Naive thymus-derived CD8-positive, alpha-beta T cell (primary cell): ENCODE results near the gene CBX2. TPM values are rescaled to one million over a fixed set of nuclear protein-coding genes. Genes with fewer than 3 reads are reported as not detected.

ENCODE experiments used
- ATAC-seq, 2 donors: fragments of 150-1000 bp; cut with Tn5 transposase in 1 of 2; sonication (Bioruptor Pico), chemical (Tn5 transposase) in 1 of 2; 1 replicate in 1 of 2; 2 replicates in 1 of 2; pipeline ENCODE4 v1.10.0; 2021; ENCODE audit warnings: mild to moderate bottlenecking in 2 of 2, moderate library complexity in 2 of 2
- POLR2A ChIA-PET: fragments of 350-600 bp; sonication (Branson Sonifier 250); formaldehyde crosslinking; loops from one replicate; lab custom pipeline; 2021; ENCODE audit warnings: antibody characterized with exemption; lab: Charles Lee
- DNase-seq, 10 donors: peaks; one replicate each; pipeline versions ENCODE4 v3.0.0 to v3.0.0-alpha.2; 2020 to 2022
- H3K27ac Mint-ChIP-seq, 10 donors: one replicate each; pipeline ENCODE4 v1.8.0; 2020 to 2022; ENCODE audit warnings: mild to moderate bottlenecking in 10 of 10, mixed read lengths in 10 of 10, moderate library complexity in 4 of 10, inconsistent platforms in 1 of 10
- H3K27me3 Mint-ChIP-seq, 5 donors: one replicate each; pipeline ENCODE4 v1.8.0; 2021 to 2022; ENCODE audit warnings: mixed read lengths in 5 of 5
- H3K36me3 Mint-ChIP-seq, 3 donors: one replicate each; pipeline ENCODE4 v1.8.0; 2020 to 2022; ENCODE audit warnings: mixed read lengths in 3 of 3, mild to moderate bottlenecking in 2 of 3, inconsistent platforms in 1 of 3
- H3K4me1 Mint-ChIP-seq, 4 donors: one replicate each; pipeline ENCODE4 v1.8.0; 2021 to 2022; ENCODE audit warnings: mixed read lengths in 4 of 4
- H3K4me3 Mint-ChIP-seq, 10 donors: one replicate each; pipeline ENCODE4 v1.8.0; 2020 to 2022; ENCODE audit warnings: mild to moderate bottlenecking in 10 of 10, mixed read lengths in 10 of 10, moderate library complexity in 6 of 10, inconsistent platforms in 1 of 10
- H3K9me3 Mint-ChIP-seq, 9 donors: one replicate each; pipeline ENCODE4 v1.8.0; 2020 to 2022; ENCODE audit warnings: mixed read lengths in 9 of 9, mild to moderate bottlenecking in 3 of 9, inconsistent platforms in 1 of 9, moderate library complexity in 1 of 9
- polyA plus RNA-seq, 3 donors: library from polyadenylated mRNA; unstranded; fragments of 300-500 nt; fragmentation: Illumina TruSeq; gene quantifications; one replicate each; pipeline ENCODE4 v1.2.3, GENCODE V29; 2021
- total RNA-seq, 8 experiments: library from RNA in 2 of 8; stranded (reverse) in 2 of 8; gene quantifications; one replicate each; pipeline ENCODE4 v1.2.3 and lab custom pipeline; 2021 to 2026

The CBX2 gene
- total and polyA plus RNA-seq, 5 experiments from 2014 or later: 0.16 to 1.6 (median 0.60) TPM

DNA sequence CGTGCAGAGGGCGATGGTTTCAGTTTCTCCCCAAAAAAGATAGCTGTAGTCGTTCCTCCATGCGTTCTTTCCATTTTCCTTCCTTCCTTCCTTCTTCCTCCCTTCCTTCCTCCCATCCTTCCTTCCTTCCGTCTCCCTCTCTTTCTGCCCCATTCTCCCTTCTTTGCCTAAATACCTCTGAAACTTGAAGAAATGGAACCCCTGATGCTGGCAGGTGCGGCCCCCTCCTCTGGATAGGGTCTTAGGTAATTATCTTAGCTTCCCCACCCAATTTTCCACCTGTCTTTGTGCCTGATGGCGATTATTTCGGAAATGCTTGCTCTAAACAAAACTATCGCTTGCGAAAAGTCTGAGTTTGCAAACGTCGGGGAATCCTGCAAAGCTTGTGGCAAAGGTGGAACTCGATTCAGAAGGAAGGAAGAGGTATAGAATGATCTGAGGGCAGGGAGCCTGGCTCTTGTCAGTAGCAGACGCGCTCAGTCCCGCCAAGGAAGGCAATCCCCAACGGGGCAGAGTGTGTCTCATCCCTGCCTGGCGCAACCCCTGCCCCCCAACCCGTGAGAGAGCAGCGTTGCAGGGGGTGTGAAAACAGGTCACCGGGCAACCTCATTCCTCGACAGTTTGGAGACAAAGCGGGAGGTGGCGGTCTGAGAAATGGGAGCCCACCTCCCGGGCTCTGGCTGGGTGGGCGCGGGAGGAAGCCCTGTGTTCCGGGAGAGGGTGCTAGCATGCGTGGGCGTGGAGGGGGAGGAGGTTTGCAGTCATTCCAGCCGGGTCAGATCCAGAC lies 21.8 kb downstream of the CBX2 start:
- Mint-ChIP-seq H3K4me1 (peaks cover 16 to 52% (median 48%) of the 10 kb centered on the region in 4 donors), H3K27me3 (peaks cover 27 to 56% (median 31%) of the 10 kb centered on the region in 5 donors), H3K36me3 (peaks cover 0 to 11% (median 2%) of the 10 kb centered on the region in 3 donors), H3K27ac (peak overlapping the region in 7 of 10 donors; percentile 17 to 93 (median 51)), H3K4me3 (peak overlapping the region; percentile 29 to 87 (median 60)), H3K9me3 (peaks cover 0 to 9% (median 0%) of the 10 kb centered on the region in 9 donors)
- POLR2A ChIA-PET: interaction anchor here (0.5 to 7.0 kb wide), 4 partner anchors 11 to 1010 kb away, joined by 3 to 152 read pairs (median 43); partner anchors contain the start of gene CBX4
- DNase-seq: no peak
- no peak for ATAC-seq

DNA sequence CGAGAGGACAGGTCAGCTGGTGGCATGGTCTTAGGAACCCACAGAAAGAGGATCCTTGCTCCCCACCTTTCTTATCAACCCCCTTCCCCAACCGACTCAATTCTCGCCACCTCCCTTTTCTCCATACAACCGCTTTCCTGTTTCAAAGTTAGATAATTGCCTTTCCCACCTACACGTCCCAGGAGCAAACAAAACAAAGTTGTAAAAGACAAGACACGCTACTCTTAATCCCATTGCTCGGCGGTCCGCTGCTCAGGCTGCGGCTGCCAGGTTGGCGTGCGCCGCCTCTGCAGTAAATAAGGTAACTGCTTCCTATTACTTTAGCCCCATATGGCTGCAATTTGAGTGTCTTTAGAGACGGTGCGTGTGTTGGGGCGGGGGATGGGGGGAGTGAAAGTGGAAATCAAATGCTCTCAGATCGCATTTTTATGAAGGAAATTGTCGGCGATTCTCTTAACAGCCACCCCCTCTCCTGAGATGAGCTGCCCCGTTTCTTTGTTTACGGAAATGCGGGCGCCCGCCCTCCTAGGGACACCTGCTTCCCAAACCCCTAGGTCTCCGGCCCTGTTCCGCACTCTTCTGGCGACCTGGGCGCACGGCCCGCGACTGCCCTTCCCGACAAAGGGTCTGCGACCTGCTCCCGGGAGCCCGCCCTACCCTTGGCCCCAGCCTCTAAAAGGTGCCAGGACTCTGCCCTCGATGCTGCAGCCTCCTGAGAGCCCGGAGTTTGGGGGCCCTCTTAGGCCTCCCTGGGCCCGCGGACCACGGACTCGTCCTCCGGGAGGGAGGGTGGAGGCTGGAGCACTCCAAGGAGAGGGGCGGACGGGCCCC lies 22.6 kb downstream of the CBX2 start:
- DNase-seq (peak in 3 of 10 donors; percentile 26 to 50 (median 40)), ATAC-seq (no peak)
- Mint-ChIP-seq H3K27me3 (peaks cover 35 to 64% (median 39%) of the 10 kb centered on the region in 5 donors), H3K27ac (peak overlapping the region in 8 of 10 donors; percentile 11 to 93 (median 58)), H3K9me3 (peaks cover 0 to 9% (median 0%) of the 10 kb centered on the region in 9 donors), H3K4me1 (peaks cover 24 to 59% (median 56%) of the 10 kb centered on the region in 4 donors), H3K4me3 (peak overlapping the region; percentile 29 to 90 (median 70)), H3K36me3 (peaks cover 0 to 10% (median 2%) of the 10 kb centered on the region in 3 donors)
- POLR2A ChIA-PET: interaction anchor here (2.0 to 7.0 kb wide), 3 partner anchors 10 to 38 kb away, joined by 8 to 152 read pairs (median 83); partner anchors contain the start of gene CBX4

DNA sequence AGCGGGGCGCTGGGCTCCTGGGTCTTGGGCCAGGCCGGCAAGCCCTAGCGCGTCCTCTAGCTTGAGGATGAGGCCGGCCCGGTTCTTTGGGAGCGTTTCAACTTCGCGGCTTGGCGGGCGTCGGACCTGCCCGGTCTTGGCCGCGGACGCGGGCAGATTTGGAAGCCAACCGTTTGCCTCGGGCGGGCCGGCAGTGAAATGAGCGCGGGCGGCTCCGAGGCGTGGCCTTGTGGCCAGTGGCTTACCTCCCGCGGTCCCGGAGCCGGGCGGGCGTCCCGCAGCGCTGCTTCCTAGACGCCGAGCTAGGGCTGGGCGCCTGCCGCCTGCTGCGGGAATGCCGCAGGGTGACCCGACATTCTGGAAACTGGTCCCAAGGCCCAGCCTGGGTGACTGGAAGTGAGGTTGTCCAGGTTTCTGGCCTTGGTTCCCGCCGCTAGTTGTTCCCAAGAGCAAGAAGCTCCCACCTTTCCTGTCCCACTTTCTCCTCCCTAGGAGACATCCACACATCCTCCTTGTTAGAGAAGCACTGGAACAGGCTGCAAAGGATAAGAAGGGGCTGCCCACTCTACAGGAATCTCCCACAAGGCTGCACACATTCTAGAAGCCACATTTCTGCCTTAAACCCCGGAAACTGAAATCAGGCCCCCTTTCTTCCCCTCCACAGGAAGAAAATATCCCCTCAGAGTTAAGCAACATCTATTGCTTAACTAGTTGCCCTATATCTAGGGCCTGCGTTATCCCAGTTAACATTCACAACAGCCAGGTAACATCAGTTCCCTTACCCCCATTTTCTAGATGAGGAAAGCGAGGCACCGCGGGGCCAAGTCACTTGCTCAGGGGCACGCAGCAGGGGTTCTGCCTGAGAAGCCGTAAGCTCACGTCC lies 23.4 kb downstream of the CBX2 start:
- no peak for ATAC-seq
- Mint-ChIP-seq H3K4me3 (peak overlapping the region in 4 of 10 donors; percentile 4 to 57 (median 28)), H3K27me3 (peaks cover 40 to 73% (median 44%) of the 10 kb centered on the region in 5 donors), H3K27ac (peak overlapping the region in 2 of 10 donors; percentile 74 to 79), H3K9me3 (peaks cover 0 to 9% (median 0%) of the 10 kb centered on the region in 9 donors), H3K36me3 (peaks cover 0 to 8% (median 2%) of the 10 kb centered on the region in 3 donors), H3K4me1 (peaks cover 25 to 55% (median 50%) of the 10 kb centered on the region in 4 donors)
- no peak for DNase-seq
- POLR2A ChIA-PET: interaction anchor here (0.7 to 7.0 kb wide), 4 partner anchors 9 to 1626 kb away, joined by 3 to 152 read pairs (median 46); partner anchors contain the start of gene CBX4

DNA sequence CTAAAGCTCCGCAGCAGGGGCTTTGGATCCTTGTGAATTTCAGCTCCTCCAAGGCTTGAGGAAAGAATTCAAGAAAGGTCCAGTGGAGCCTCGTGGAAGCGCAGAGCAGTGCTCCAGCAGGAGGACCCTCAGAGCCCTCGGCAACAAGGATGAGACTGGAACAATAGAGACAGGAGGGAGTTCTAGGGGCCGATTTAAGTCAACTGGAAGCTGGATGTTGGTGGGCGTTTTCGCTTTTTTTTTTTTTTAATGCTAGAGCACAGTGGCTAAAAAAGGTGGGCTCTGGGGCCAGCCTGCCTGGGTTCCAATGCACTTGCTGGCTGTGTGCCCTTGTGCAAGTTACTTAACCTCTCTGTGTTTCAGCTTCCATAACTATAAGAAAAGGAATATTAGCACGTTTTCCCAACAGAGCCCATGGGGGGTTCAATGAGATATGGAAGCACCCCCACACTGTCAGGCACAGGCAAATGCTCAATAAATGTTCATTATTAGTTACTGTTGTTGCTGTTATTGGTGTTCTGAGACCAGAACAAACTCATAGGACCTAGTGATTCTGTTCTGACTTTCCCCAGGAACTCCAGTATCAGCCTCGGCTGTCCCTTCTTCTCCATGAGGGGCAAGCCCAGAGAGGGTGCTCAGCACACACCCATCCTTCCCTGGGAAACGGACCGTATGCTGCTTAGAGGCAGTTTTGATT lies 24.2 kb downstream of the CBX2 start:
- peak overlapping the region in 5 of 10 donors; percentile 22 to 41 (median 26) for H3K4me3 Mint-ChIP-seq
- peaks cover 27 to 51% (median 48%) of the 10 kb centered on the region in 4 donors for H3K4me1 Mint-ChIP-seq
- H3K36me3 Mint-ChIP-seq: peaks cover 0 to 8% (median 2%) of the 10 kb centered on the region in 3 donors
- ATAC-seq (no peak), DNase-seq (no peak)
- peak overlapping the region in 2 of 10 donors; percentile 4 to 74 for H3K27ac Mint-ChIP-seq
- POLR2A ChIA-PET: interaction anchor here (0.6 to 7.0 kb wide), 5 partner anchors 8 to 1627 kb away, joined by 3 to 152 read pairs (median 8); partner anchors contain the start of gene CBX4
- H3K9me3 Mint-ChIP-seq: peaks cover 0 to 6% (median 0%) of the 10 kb centered on the region in 9 donors
- peaks cover 46 to 77% (median 52%) of the 10 kb centered on the region in 5 donors for H3K27me3 Mint-ChIP-seq

DNA sequence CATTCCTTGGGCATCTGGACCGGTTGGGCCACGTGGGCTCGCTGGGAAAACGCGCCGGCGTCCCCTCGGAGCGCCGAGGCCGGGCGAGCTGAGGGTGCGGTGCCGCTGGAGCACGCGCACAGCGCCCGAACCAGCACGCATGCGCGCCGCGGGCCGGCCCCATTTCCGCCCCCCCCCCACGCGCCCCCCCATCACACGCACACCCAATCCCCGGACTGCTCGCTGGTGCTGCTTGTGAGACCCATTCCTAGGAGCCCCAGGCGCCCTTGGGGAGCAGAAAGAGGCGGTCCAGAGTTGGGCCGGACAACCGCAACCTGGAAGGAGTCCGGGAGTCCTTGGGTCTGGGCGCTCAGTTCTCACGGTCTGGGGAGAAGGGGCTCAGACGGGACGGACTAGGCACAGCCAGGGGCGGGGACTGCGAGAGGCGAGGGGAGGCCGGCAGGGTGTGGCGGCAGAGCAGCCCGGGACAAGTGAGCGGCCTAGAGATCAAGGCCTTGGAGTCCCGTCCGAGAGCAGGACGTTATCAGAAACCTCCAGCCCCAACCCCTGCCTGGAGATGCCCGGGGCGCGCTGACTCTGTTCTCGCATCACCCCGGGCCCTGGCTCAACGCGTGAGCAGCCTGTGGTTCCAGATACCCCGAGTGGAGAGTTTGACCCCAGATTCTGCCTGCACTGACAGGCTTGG lies 24.9 kb downstream of the CBX2 start:
- Mint-ChIP-seq H3K4me3 (peak overlapping the region in 3 of 10 donors; percentile 6 to 27 (median 22)), H3K9me3 (peaks cover 0 to 6% (median 0%) of the 10 kb centered on the region in 9 donors), H3K36me3 (peaks cover 0 to 8% (median 2%) of the 10 kb centered on the region in 3 donors), H3K4me1 (peaks cover 27 to 51% (median 48%) of the 10 kb centered on the region in 4 donors), H3K27ac (peak overlapping the region in 2 of 10 donors; percentile 40 to 79), H3K27me3 (peaks cover 50 to 84% (median 58%) of the 10 kb centered on the region in 5 donors)
- peak in 1 of 10 donors; percentile 30 for DNase-seq
- POLR2A ChIA-PET: interaction anchor here (0.6 to 6.5 kb wide), 8 partner anchors 7 to 39 kb away, joined by 3 to 83 read pairs (median 12); partner anchors contain the start of gene CBX4
- ATAC-seq: no peak

DNA sequence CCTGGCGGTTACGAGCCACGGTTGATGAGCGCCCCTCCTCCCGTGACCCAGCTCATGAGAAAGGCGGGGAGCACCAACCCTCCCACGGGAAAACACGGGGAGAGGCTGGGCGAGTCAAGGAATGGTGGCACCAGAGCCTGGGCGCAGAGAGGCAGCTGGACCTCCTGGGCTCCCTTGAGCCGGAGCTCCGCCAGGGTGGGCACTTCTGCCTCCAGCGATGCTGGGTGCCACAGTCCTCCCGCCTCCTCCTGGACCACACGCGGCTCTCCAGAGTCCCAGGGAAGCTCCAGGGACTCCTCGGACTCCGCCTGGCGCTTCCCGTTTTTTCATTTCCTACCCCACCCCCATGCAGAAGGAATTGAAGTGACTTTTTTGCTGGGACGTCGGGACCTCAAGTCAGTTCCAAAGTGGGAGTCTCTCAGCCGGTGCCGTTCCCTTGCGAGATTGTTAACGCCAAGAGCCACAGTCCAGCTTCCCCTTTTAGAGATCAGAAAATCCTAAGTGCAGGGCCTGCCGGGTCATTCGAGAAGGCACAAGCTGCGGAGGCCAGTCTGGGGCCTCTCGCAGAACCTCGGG lies 25.6 kb downstream of the CBX2 start:
- Mint-ChIP-seq H3K27me3 (peaks cover 54 to 88% (median 61%) of the 10 kb centered on the region in 5 donors), H3K4me3 (peak overlapping the region in 6 of 10 donors; percentile 25 to 58 (median 31)), H3K9me3 (peaks cover 0 to 6% (median 0%) of the 10 kb centered on the region in 9 donors), H3K4me1 (peaks cover 25 to 49% (median 45%) of the 10 kb centered on the region in 4 donors), H3K36me3 (peaks cover 0 to 6% (median 2%) of the 10 kb centered on the region in 3 donors), H3K27ac (peak overlapping the region in 1 of 10 donors; percentile 67)
- DNase-seq: no peak
- ATAC-seq: no peak
- POLR2A ChIA-PET: interaction anchor here (0.6 to 4.2 kb wide), 7 partner anchors 10 to 39 kb away, joined by 3 to 14 read pairs (median 11); partner anchors contain the start of gene CBX4

DNA sequence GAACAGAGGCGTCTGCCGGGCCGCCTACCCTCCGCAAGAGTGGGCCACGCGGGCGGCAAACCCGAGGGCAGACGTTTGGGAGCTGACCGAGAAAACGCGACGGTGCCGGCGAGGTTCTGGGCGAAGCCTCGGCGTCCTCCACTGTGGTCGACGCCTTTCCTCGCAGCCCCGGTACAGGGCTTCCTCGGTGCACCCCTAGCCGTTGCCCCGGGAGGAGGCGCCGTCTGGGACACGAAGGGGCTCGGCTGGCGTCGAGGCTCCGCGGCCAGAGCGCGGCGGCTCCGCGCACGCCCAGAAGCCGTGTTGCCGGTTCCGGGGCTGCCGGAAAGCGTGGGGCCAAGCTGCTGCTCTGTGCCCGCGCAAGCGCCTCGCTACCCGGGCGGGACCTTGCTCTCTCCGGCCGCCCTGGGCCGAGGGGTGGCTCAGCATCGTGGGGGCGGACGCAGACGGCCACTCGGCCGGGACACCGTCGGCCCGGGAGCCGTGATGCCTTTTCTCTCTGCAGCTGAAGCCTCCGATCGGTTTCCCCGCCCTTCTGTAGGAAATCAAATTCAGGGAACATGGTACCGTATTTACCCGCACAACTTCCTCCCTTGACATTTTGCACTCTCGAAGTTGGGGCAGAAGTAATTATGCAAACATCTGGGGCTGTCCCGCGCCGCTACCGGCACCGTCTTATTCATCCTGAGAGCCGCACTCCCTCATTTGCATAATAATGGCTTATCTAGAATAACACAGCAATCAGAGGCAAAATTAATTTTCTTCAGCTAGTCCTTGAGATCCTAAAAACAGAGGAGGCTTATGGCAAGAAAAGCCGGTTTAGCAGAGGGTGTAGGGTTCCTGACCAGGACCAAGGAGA lies 26.3 kb downstream of the CBX2 start:
- peaks cover 0 to 6% (median 0%) of the 10 kb centered on the region in 9 donors for H3K9me3 Mint-ChIP-seq
- H3K27me3 Mint-ChIP-seq: peaks cover 60 to 89% (median 65%) of the 10 kb centered on the region in 5 donors
- H3K27ac Mint-ChIP-seq: peak overlapping the region in 4 of 10 donors; percentile 53 to 86 (median 72)
- ATAC-seq (peak; percentile 46 to 54), DNase-seq (peak in 4 of 10 donors; percentile 28 to 45 (median 41))
- H3K36me3 Mint-ChIP-seq: peaks cover 0 to 6% (median 2%) of the 10 kb centered on the region in 3 donors
- H3K4me3 Mint-ChIP-seq: peak overlapping the region; percentile 38 to 80 (median 72)
- POLR2A ChIA-PET: interaction anchor here (0.6 to 4.2 kb wide), 8 partner anchors 9 to 189 kb away, joined by 3 to 14 read pairs (median 8); partner anchors contain the start of gene CBX4
- peaks cover 27 to 50% (median 44%) of the 10 kb centered on the region in 4 donors for H3K4me1 Mint-ChIP-seq

DNA sequence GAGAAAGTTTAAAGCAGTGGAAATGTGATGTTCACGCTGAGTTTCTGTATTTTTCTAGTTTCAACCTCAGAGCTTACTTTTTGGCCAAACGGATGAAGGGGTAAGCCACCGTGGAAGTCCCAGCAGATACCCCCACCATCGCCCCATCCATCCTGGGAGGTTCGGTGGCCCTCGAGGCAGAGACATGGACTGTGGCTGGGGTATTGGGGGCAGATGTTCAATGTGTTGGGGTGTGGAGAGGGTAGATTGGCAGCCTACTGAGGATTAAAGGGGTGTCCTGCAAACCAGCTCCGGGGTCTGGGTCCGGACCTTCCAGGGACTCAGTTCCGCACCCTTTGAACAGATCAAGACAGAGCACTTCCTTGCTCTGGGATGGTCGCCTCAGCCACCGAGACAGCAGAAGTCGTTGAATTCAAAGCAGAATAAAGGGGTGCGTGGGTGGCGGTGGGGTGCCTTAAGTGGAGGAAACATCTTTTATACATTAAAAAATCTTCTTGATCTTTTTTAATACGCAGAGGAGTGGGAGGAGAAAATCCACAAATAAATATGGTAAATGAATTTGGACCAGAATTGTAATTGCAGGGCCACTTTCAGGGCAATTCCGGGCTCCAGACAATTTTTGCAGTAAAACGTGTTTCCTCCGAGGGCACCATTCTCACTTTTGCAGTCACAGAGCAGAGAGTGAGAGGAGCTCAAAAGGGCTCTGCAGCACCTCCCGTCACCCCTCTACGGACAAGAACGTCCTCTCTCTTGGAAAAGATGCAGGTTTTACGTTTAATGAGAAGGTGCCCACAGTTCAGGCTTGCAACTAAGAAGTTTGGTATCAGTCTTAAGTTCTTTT lies 27.1 kb downstream of the CBX2 start:
- H3K27me3 Mint-ChIP-seq: peaks cover 54 to 86% (median 58%) of the 10 kb centered on the region in 5 donors

More for the DNA sequence above, 27.1 kb downstream of the CBX2 start:
- POLR2A ChIA-PET: interaction anchor here (0.6 to 4.2 kb wide), 10 partner anchors 8 to 188 kb away, joined by 3 to 14 read pairs (median 4); partner anchors contain the start of gene CBX4
- Mint-ChIP-seq H3K27ac (peak overlapping the region in 4 of 10 donors; percentile 1 to 86 (median 68)), H3K9me3 (peaks cover 0 to 6% (median 0%) of the 10 kb centered on the region in 9 donors), H3K4me1 (peaks cover 22 to 41% (median 39%) of the 10 kb centered on the region in 4 donors), H3K4me3 (peak overlapping the region in 9 of 10 donors; percentile 50 to 80 (median 74)), H3K36me3 (peaks cover 0 to 6% (median 2%) of the 10 kb centered on the region in 3 donors)
- DNase-seq (no peak), ATAC-seq (no peak)
